Naive thymus-derived CD4-positive, alpha-beta T cell (primary cell): ENCODE data around the gene FAM228B. TPM values are rescaled to one million over a fixed set of nuclear protein-coding genes. Genes with fewer than 3 reads are reported as not detected.
A peak's percentile ranks its signal among the peaks of the same experiment; 100 is the strongest.

Source experiments
- ATAC-seq: fragments of 150-1000 bp; cut with Tn5 transposase; 2 replicates; pipeline ENCODE4 v1.10.0; 2021; ENCODE audit warnings: mild to moderate bottlenecking, moderate library complexity
- CTCF ChIA-PET: fragments of 350-600 bp; sonication (Branson Sonifier 250); formaldehyde crosslinking; loops from one replicate; lab custom pipeline; 2021; ENCODE audit warnings: antibody characterized with exemption; lab: Charles Lee
- POLR2A ChIA-PET: fragments of 350-600 bp; sonication (Branson Sonifier 250); formaldehyde crosslinking; loops from one replicate; lab custom pipeline; 2021; ENCODE audit warnings: antibody characterized with exemption, inconsistent platforms; lab: Charles Lee
- DNase-seq, 9 donors: peaks; one replicate each; pipeline versions ENCODE4 v3.0.0 to v3.0.0-alpha.2; 2020 to 2022; ENCODE audit warnings: mixed read lengths in 1 of 9
- H3K27ac ChIP-seq: one replicate; pipeline ENCODE4 v1.7.0; 2013; ENCODE audit warnings: mild to moderate bottlenecking, low read depth, low read length, moderate library complexity
- H3K27me3 ChIP-seq, 2 donors: one replicate each; pipeline ENCODE4 v1.7.0; 2013; ENCODE audit warnings: low read length in 2 of 2, mild to moderate bottlenecking in 2 of 2, moderate library complexity in 2 of 2; ENCODE audit not compliant: control insufficient read depth in 2 of 2, insufficient read depth in 2 of 2
- H3K36me3 ChIP-seq, 3 experiments: 1 replicate in 2 of 3; 2 replicates in 1 of 3; pipeline ENCODE4 v1.7.0; 2013; ENCODE audit warnings: low read length in 3 of 3, mild to moderate bottlenecking in 3 of 3, moderate library complexity in 1 of 3; ENCODE audit not compliant: insufficient read depth in 3 of 3, control insufficient read depth in 2 of 3
- H3K4me1 ChIP-seq, 2 donors: one replicate each; pipeline ENCODE4 v1.7.0; 2013; ENCODE audit warnings: low read length in 2 of 2, mild to moderate bottlenecking in 2 of 2, moderate library complexity in 1 of 2; ENCODE audit not compliant: control insufficient read depth in 2 of 2, insufficient read depth in 2 of 2
- H3K4me3 ChIP-seq: 2 replicates; pipeline ENCODE4 v1.7.0; 2013; ENCODE audit warnings: mild to moderate bottlenecking, low read length
- H3K9me3 ChIP-seq, 3 experiments: 1 replicate in 2 of 3; 2 replicates in 1 of 3; pipeline ENCODE4 v1.7.0; 2013; ENCODE audit warnings: low read length in 3 of 3; ENCODE audit not compliant: control insufficient read depth in 2 of 3
- H3K27ac Mint-ChIP-seq, 9 donors: one replicate each; pipeline ENCODE4 v1.8.0; 2020 to 2022; ENCODE audit warnings: mixed read lengths in 9 of 9, mild to moderate bottlenecking in 8 of 9, moderate library complexity in 5 of 9, inconsistent platforms in 2 of 9
- H3K27me3 Mint-ChIP-seq, 5 donors: one replicate each; pipeline ENCODE4 v1.8.0; 2021 to 2022; ENCODE audit warnings: mixed read lengths in 5 of 5, mild to moderate bottlenecking in 1 of 5
- H3K36me3 Mint-ChIP-seq, 5 donors: one replicate each; pipeline ENCODE4 v1.8.0; 2020 to 2022; ENCODE audit warnings: mixed read lengths in 5 of 5, mild to moderate bottlenecking in 3 of 5, inconsistent platforms in 1 of 5
- H3K4me1 Mint-ChIP-seq, 7 donors: one replicate each; pipeline ENCODE4 v1.8.0; 2020 to 2022; ENCODE audit warnings: mixed read lengths in 7 of 7, mild to moderate bottlenecking in 3 of 7, inconsistent platforms in 1 of 7
- H3K4me3 Mint-ChIP-seq, 10 donors: one replicate each; pipeline ENCODE4 v1.8.0; 2020 to 2022; ENCODE audit warnings: mild to moderate bottlenecking in 10 of 10, mixed read lengths in 10 of 10, moderate library complexity in 6 of 10, inconsistent platforms in 2 of 10
- H3K9me3 Mint-ChIP-seq, 11 donors: one replicate each; pipeline ENCODE4 v1.8.0; 2020 to 2022; ENCODE audit warnings: mixed read lengths in 11 of 11, mild to moderate bottlenecking in 4 of 11, inconsistent platforms in 1 of 11, moderate library complexity in 1 of 11
- intact Hi-C, 2 donors: fragments of 100-400 bp; cut with micrococcal nuclease; formaldehyde crosslinking; loops; one replicate each; pipeline ENCODE4 v1.15.1; 2023
- polyA plus RNA-seq, 2 donors: library from polyadenylated mRNA; unstranded; fragments of 300-500 nt; fragmentation: Illumina TruSeq; gene quantifications; one replicate each; pipeline ENCODE4 v1.2.3, GENCODE V29; 2021
- total RNA-seq, 6 experiments: library from RNA in 5 of 6; stranded (reverse) in 5 of 6; gene quantifications; 1 replicate in 5 of 6; 2 replicates in 1 of 6; pipeline ENCODE4 v1.2.3 and lab custom pipeline; 2021 to 2026

The FAM228B gene
- total and polyA plus RNA-seq, 7 experiments from 2014 or later, result 5.2 to 27.5 (median 19.1) TPM

- H3K4me1 ChIP-seq, result no peaks in the 10 kb centered on the region
- DNase-seq, result no peak
- peaks cover 0 to 12% (median 6%) of the 10 kb centered on the region in 5 donors for H3K36me3 Mint-ChIP-seq
- H3K4me3 Mint-ChIP-seq, result no peak overlapping the region
- no peak overlapping the region for H3K4me3 ChIP-seq
- H3K27me3 Mint-ChIP-seq, result peaks cover 0 to 2% (median 0%) of the 10 kb centered on the region in 5 donors
- ChIA-PET CTCF (no interaction called here), POLR2A (no interaction called here)
- H3K27ac ChIP-seq, result no peak overlapping the region
- no peaks in the 10 kb centered on the region for H3K9me3 ChIP-seq
- no peaks in the 10 kb centered on the region for H3K36me3 ChIP-seq
- peaks cover 0 to under 1% (median 0%) of the 10 kb centered on the region in 11 donors for H3K9me3 Mint-ChIP-seq
- H3K27me3 ChIP-seq, result no peaks in the 10 kb centered on the region
- no peak overlapping the region for H3K27ac Mint-ChIP-seq
- no peak for ATAC-seq
- intact Hi-C loops, result no loop called here
- H3K4me1 Mint-ChIP-seq, result peaks cover 1 to 7% (median 6%) of the 10 kb centered on the region in 7 donors
These were observed 5.4 kb upstream of the FAM228B start for GRCh38 chr2:24117902-24118301.

- Histone ChIP-seq H3K27ac (no peak overlapping the region), H3K27me3 (no peaks in the 10 kb centered on the region), H3K4me3 (no peak overlapping the region), H3K9me3 (no peaks in the 10 kb centered on the region), H3K36me3 (no peaks in the 10 kb centered on the region), H3K4me1 (peaks cover 0 to 5% of the 10 kb centered on the region in 2 donors)
- CTCF ChIA-PET, result no interaction called here
- Mint-ChIP-seq H3K36me3 (peaks cover 0 to 3% (median 0%) of the 10 kb centered on the region in 5 donors), H3K4me1 (peaks cover 6 to 15% (median 15%) of the 10 kb centered on the region in 7 donors), H3K9me3 (no peaks in the 10 kb centered on the region), H3K27me3 (peaks cover 0 to 2% (median 0%) of the 10 kb centered on the region in 5 donors), H3K4me3 (peak overlapping the region in 2 of 10 donors; percentile 9 to 25), H3K27ac (peak overlapping the region in 1 of 9 donors; percentile 5)
- intact Hi-C loops, result loop anchor here in 1 of 2 donors (5.0 kb wide), 1 partner anchor 74 kb away; the partner anchor contains the start of genes FKBP1B and WDCP
- ATAC-seq (no peak), DNase-seq (no peak)
- POLR2A ChIA-PET, result interaction anchor here (1.2 kb wide), 1 partner anchor 51 kb away, joined by 5 read pairs; no protein-coding TSS in a partner anchor
These were observed 2.2 kb upstream of the FAM228B start for GRCh38 chr2:24121066-24121465.

GRCh38 chr2:24121469-24121868, 1.8 kb upstream of the FAM228B start:
- Histone ChIP-seq H3K4me3 (no peak overlapping the region), H3K9me3 (no peaks in the 10 kb centered on the region), H3K36me3 (no peaks in the 10 kb centered on the region), H3K27ac (no peak overlapping the region), H3K4me1 (peaks cover 0 to 5% of the 10 kb centered on the region in 2 donors), H3K27me3 (no peaks in the 10 kb centered on the region)
- H3K27ac Mint-ChIP-seq, result peak overlapping the region in 2 of 9 donors; percentile 28 to 67
- intact Hi-C loops, result loop anchor here in 1 of 2 donors (5.0 kb wide), 1 partner anchor 74 kb away; the partner anchor contains the start of genes FKBP1B and WDCP
- H3K27me3 Mint-ChIP-seq, result peaks cover 0 to 2% (median 0%) of the 10 kb centered on the region in 5 donors
- CTCF ChIA-PET, result no interaction called here
- no peak overlapping the region for H3K4me3 Mint-ChIP-seq
- POLR2A ChIA-PET, result interaction anchor here (1.2 kb wide), 1 partner anchor 51 kb away, joined by 5 read pairs; no protein-coding TSS in a partner anchor
- DNase-seq (no peak), ATAC-seq (no peak)
- H3K4me1 Mint-ChIP-seq, result peaks cover 6 to 15% (median 15%) of the 10 kb centered on the region in 7 donors
- H3K36me3 Mint-ChIP-seq, result peaks cover 0 to 3% (median 0%) of the 10 kb centered on the region in 5 donors
- H3K9me3 Mint-ChIP-seq, result no peaks in the 10 kb centered on the region

GRCh38 chr2:24122366-24123194, 689 bp upstream of the FAM228B start:
- ChIA-PET POLR2A (interaction anchor here (0.6 kb wide), 1 partner anchor 316 kb away, joined by 3 read pairs; no protein-coding TSS in a partner anchor), CTCF (interaction anchor here (0.6 to 0.7 kb wide), 3 partner anchors 196 to 390 kb away, joined by 4 to 6 read pairs (median 4); no protein-coding TSS in a partner anchor)
- peak overlapping the region in 8 of 9 donors; percentile 22 to 78 (median 60) for H3K27ac Mint-ChIP-seq
- Histone ChIP-seq H3K4me3 (peak overlapping the region; percentile 56), H3K4me1 (peaks cover 0 to 5% of the 10 kb centered on the region in 2 donors), H3K27ac (peak overlapping the region; percentile 49), H3K9me3 (no peaks in the 10 kb centered on the region), H3K27me3 (no peaks in the 10 kb centered on the region), H3K36me3 (no peaks in the 10 kb centered on the region)
- peaks cover 0 to 7% (median 0%) of the 10 kb centered on the region in 5 donors for H3K36me3 Mint-ChIP-seq
- peaks cover 6 to 15% (median 15%) of the 10 kb centered on the region in 7 donors for H3K4me1 Mint-ChIP-seq
- ATAC-seq, result no peak
- H3K27me3 Mint-ChIP-seq, result peaks cover 0 to 2% (median 0%) of the 10 kb centered on the region in 5 donors
- no peaks in the 10 kb centered on the region for H3K9me3 Mint-ChIP-seq
- peak overlapping the region; percentile 70 to 91 (median 82) for H3K4me3 Mint-ChIP-seq
- peak in 1 of 9 donors; percentile 1 for DNase-seq
- intact Hi-C loops, result loop anchor here in 1 of 2 donors (1.0 to 5.0 kb wide), 2 partner anchors 46 to 75 kb away; partner anchors contain the start of genes FKBP1B, SF3B6 and WDCP

- intact Hi-C loops, result loop anchor here in 1 of 2 donors (1.0 to 5.0 kb wide), 2 partner anchors 48 to 77 kb away; partner anchors contain the start of genes FKBP1B, SF3B6 and WDCP
- Histone ChIP-seq H3K4me3 (peak overlapping the region; percentile 56), H3K36me3 (no peaks in the 10 kb centered on the region), H3K27ac (peak overlapping the region; percentile 49), H3K9me3 (no peaks in the 10 kb centered on the region), H3K4me1 (peaks cover 0 to 5% of the 10 kb centered on the region in 2 donors), H3K27me3 (no peaks in the 10 kb centered on the region)
- no peaks in the 10 kb centered on the region for H3K9me3 Mint-ChIP-seq
- peak overlapping the region; percentile 74 to 86 (median 80) for H3K4me3 Mint-ChIP-seq
- peak in 1 of 9 donors; percentile 22 for DNase-seq
- peaks cover 0 to 12% (median 8%) of the 10 kb centered on the region in 5 donors for H3K36me3 Mint-ChIP-seq
- peak overlapping the region in 8 of 9 donors; percentile 36 to 79 (median 62) for H3K27ac Mint-ChIP-seq
- POLR2A ChIA-PET, result no interaction called here
- ATAC-seq, result no peak
- peaks cover 10 to 16% (median 15%) of the 10 kb centered on the region in 7 donors for H3K4me1 Mint-ChIP-seq
- H3K27me3 Mint-ChIP-seq, result peaks cover 0 to 2% (median 0%) of the 10 kb centered on the region in 5 donors
- CTCF ChIA-PET, result interaction anchor here (0.6 kb wide), 1 partner anchor 23 kb away, joined by 3 read pairs; no protein-coding TSS in a partner anchor
These were observed 782 bp downstream of the FAM228B start for GRCh38 chr2:24123922-24124580.

GRCh38 chr2:24125956-24126355, 2.7 kb downstream of the FAM228B start:
- peaks cover 0 to 5% of the 10 kb centered on the region in 2 donors for H3K4me1 ChIP-seq

More at GRCh38 chr2:24125956-24126355, 2.7 kb downstream of the FAM228B start:
- Mint-ChIP-seq H3K4me3 (peak overlapping the region in 1 of 10 donors; percentile 21), H3K36me3 (peaks cover 0 to 17% (median 8%) of the 10 kb centered on the region in 5 donors), H3K27ac (no peak overlapping the region), H3K4me1 (peaks cover 12 to 21% (median 15%) of the 10 kb centered on the region in 7 donors), H3K27me3 (peaks cover 0 to 5% (median 0%) of the 10 kb centered on the region in 5 donors), H3K9me3 (peaks cover 0 to 1% (median 0%) of the 10 kb centered on the region in 11 donors)
- CTCF ChIA-PET, result no interaction called here
- Histone ChIP-seq H3K4me3 (no peak overlapping the region), H3K27me3 (no peaks in the 10 kb centered on the region), H3K36me3 (no peaks in the 10 kb centered on the region), H3K9me3 (no peaks in the 10 kb centered on the region), H3K27ac (no peak overlapping the region)
- ATAC-seq (no peak), DNase-seq (no peak)
- intact Hi-C loops, result no loop called here
- POLR2A ChIA-PET, result interaction anchor here (0.5 kb wide), 1 partner anchor 36 kb away, joined by 4 read pairs; no protein-coding TSS in a partner anchor
